Right atrium auricular region (tissue), 2 donors: ENCODE measurements around the gene CPOX. TPM values are rescaled to one million over a fixed set of nuclear protein-coding genes. Genes with fewer than 3 reads are reported as not detected.

Experiments
- DNase-seq: peaks from one replicate; pipeline ENCODE4 v3.0.0-alpha.2; 2019; ENCODE audit warnings: low spot score
- H3K27ac ChIP-seq, 2 donors: fragments of 200-600 bp; sonication (generic); 1 replicate in 1 of 2; 2 replicates in 1 of 2; pipeline ENCODE4 v1.5.1; 2016 to 2019
- H3K27me3 ChIP-seq, 2 donors: fragments of 200-600 bp; sonication (generic); one replicate each; pipeline versions ENCODE4 v1.5.1 to v1.6.0; 2017 to 2019
- H3K36me3 ChIP-seq: fragments of 200-600 bp; sonication (generic); one replicate; pipeline ENCODE4 v1.5.1; 2016
- H3K4me1 ChIP-seq, 2 donors: fragments of 200-600 bp; sonication (generic); one replicate each; pipeline versions ENCODE4 v1.5.1 to v1.6.0; 2017 to 2019
- H3K4me3 ChIP-seq, 2 donors: fragments of 200-600 bp; sonication (generic); 1 replicate in 1 of 2; 2 replicates in 1 of 2; pipeline ENCODE4 v1.5.1; 2017 to 2019; ENCODE audit warnings: mild to moderate bottlenecking in 1 of 2, moderate library complexity in 1 of 2
- H3K9me3 ChIP-seq, 2 donors: fragments of 200-600 bp; sonication (generic); one replicate each; pipeline ENCODE4 v1.5.1; 2019
- CTCF ChIP-seq, 2 donors: fragments of 200-600 bp; sonication (generic); IDR thresholded peaks; one replicate each; pipeline ENCODE4 v1.5.1; 2019; ENCODE audit warnings: antibody characterized with exemption in 2 of 2
- total RNA-seq, 2 donors: library from RNA; depleted of rRNA; stranded (reverse); fragments of >200 nt; gene quantifications; one replicate each; pipeline ENCODE4 v1.1.0, GENCODE V29; 2016

CPOX gene
- total RNA-seq, 2 donors from 2014 or later = 7.8 to 9.1 TPM

- Histone ChIP-seq H3K27me3 (no peaks in the 10 kb centered on the region), H3K4me3 (no peak overlapping the region), H3K36me3 (no peaks in the 10 kb centered on the region), H3K4me1 (no peaks in the 10 kb centered on the region), H3K9me3 (no peaks in the 10 kb centered on the region), H3K27ac (no peak overlapping the region)
- TF ChIP-seq CTCF (IDR thresholded peaks at IDR 0.05) = no peak
- DNase-seq = no peak
These were observed 59.2 kb downstream of the CPOX start for GRCh38 chr3:98534168-98534567.

DNA sequence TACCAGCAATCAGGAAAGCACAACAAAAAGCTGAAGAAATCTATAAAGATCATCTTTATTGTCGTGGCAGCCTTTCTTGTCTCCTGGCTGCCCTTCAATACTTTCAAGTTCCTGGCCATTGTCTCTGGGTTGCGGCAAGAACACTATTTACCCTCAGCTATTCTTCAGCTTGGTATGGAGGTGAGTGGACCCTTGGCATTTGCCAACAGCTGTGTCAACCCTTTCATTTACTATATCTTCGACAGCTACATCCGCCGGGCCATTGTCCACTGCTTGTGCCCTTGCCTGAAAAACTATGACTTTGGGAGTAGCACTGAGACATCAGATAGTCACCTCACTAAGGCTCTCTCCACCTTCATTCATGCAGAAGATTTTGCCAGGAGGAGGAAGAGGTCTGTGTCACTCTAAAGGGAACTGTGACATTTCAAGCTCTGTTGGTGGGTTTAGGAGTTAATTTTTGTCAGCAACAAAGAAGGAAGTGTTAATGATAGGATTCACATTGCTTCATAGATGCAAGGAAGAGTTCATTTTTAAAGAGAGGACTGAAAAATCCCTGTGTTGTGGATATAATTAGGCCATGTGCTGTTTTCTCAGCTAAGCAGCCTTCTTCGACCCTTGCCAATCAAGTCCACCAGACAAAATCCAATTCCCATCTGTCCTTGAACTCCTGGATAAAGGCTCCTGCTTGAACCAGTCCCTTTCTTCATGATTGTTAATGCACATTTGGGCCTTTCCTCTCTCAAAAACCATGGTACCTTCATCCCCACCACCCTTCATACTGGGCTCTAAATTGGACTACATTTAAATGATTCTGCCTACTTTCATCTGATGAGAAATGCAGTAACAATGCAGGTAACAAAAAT lies 60.5 kb downstream of the CPOX start:
- H3K27ac ChIP-seq = no peak overlapping the region
- H3K36me3 ChIP-seq = no peaks in the 10 kb centered on the region
- no peaks in the 10 kb centered on the region for H3K27me3 ChIP-seq
- H3K4me1 ChIP-seq = no peaks in the 10 kb centered on the region
- no peak overlapping the region for H3K4me3 ChIP-seq
- no peak for TF ChIP-seq CTCF (IDR thresholded peaks at IDR 0.05)
- DNase-seq = no peak
- no peaks in the 10 kb centered on the region for H3K9me3 ChIP-seq

DNA sequence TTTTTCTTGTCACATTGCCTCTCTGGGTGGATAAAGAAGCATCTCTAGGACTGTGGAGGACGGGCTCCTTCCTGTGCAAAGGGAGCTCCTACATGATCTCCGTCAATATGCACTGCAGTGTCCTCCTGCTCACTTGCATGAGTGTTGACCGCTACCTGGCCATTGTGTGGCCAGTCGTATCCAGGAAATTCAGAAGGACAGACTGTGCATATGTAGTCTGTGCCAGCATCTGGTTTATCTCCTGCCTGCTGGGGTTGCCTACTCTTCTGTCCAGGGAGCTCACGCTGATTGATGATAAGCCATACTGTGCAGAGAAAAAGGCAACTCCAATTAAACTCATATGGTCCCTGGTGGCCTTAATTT lies 61.2 kb downstream of the CPOX start:
- TF ChIP-seq CTCF (IDR thresholded peaks at IDR 0.05) = no peak
- Histone ChIP-seq H3K4me3 (no peak overlapping the region), H3K4me1 (no peaks in the 10 kb centered on the region), H3K36me3 (no peaks in the 10 kb centered on the region), H3K9me3 (no peaks in the 10 kb centered on the region), H3K27me3 (no peaks in the 10 kb centered on the region), H3K27ac (no peak overlapping the region)
- DNase-seq = no peak

- H3K4me3 ChIP-seq = no peak within 1 kb of the TSS
- no peaks in the 10 kb centered on the region for H3K9me3 ChIP-seq
- no peaks in the 10 kb centered on the region for H3K36me3 ChIP-seq
- TF ChIP-seq CTCF (IDR thresholded peaks at IDR 0.05) = no peak
- H3K27me3 ChIP-seq = no peaks in the 10 kb centered on the region
- no peak within 1 kb of the TSS for H3K27ac ChIP-seq
- DNase-seq = no peak
- no peaks in the 10 kb centered on the region for H3K4me1 ChIP-seq
These were observed 61.7 kb downstream of the CPOX start, which contains the start of gene GPR15 for GRCh38 chr3:98531622-98532274. GPR15 (plus strand) TSS chr3:98531978; CDS start chr3:98532034, 56 bp downstream.

- Histone ChIP-seq H3K9me3 (no peaks in the 10 kb centered on the region), H3K27ac (no peak overlapping the region), H3K4me3 (no peak overlapping the region), H3K27me3 (no peaks in the 10 kb centered on the region), H3K4me1 (no peaks in the 10 kb centered on the region), H3K36me3 (no peaks in the 10 kb centered on the region)
- no peak for DNase-seq
- no peak for TF ChIP-seq CTCF (IDR thresholded peaks at IDR 0.05)
These were observed 62.7 kb downstream of the CPOX start for GRCh38 chr3:98530676-98531075.
